Eye (tissue), 1 donor: ENCODE data around the gene ZSWIM7.

ENCODE experiments used
- DNase-seq: peaks from one replicate; pipeline ENCODE4 v3.0.0-alpha.2; 2015

Gene ZSWIM7

DNA sequence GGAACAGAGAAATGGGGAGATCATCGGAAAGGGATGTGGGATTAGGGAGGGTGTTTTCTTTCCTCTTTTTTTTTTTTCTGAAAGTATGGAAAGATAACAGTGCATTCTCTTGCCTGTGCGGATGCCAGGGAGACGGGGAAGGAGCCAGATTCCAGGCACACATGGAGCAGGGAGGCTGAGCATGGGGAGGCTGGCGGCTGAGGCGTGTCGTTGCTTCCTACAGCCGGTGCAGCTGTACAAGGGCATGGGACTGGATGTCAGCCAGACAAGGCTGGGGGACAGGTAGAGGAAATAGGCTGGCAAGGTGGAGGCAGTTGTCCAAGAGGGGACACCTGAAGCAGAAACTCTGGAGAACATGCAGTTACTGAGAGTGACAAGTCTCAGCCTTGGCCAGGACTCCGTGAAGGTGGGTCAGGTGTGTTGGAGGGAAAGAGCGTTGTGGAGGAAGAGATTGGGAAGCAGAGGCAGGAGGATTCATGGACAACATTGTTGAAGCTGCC, 71.2 kb downstream of the ZSWIM7 start:
- DNase-seq: no peak
